OCI-LY1 (cell line): ENCODE results near the gene POLR1G.

Experiments
- H2AFZ ChIP-seq: fragments of 200-600 bp; sonication (generic), shearing (Covaris generic); 2 replicates; pipeline ENCODE4 v1.6.0; 2014; ENCODE audit warnings: antibody characterized with exemption, mild to moderate bottlenecking, low read length
- H3F3A ChIP-seq: fragments of 200-600 bp; sonication (generic), shearing (Covaris generic); 2 replicates; pipeline ENCODE4 v1.6.0; 2014; ENCODE audit warnings: mild to moderate bottlenecking, antibody characterized with exemption, low read length, moderate library complexity; ENCODE audit not compliant: insufficient read depth
- H3K27ac ChIP-seq: fragments of 200-600 bp; sonication (generic); 2 replicates; pipeline ENCODE4 v1.5.1; 2014; ENCODE audit warnings: low read length, mixed run types, mild to moderate bottlenecking, low read depth; ENCODE audit not compliant: poor library complexity, severe bottlenecking
- H3K27me3 ChIP-seq: fragments of 200-600 bp; sonication (generic); 2 replicates; pipeline ENCODE4 v1.6.0; 2014; ENCODE audit warnings: antibody characterized with exemption, mild to moderate bottlenecking, low read length, moderate library complexity; ENCODE audit not compliant: insufficient read depth
- H3K36me3 ChIP-seq: fragments of 200-600 bp; sonication (generic); 2 replicates; pipeline ENCODE4 v1.6.1; 2014; ENCODE audit warnings: mild to moderate bottlenecking, antibody characterized with exemption, low read length, moderate library complexity, mixed read lengths; ENCODE audit not compliant: insufficient read depth
- H3K4me1 ChIP-seq: fragments of 200-600 bp; sonication (generic); 2 replicates; pipeline ENCODE4 v1.5.1; 2014; ENCODE audit warnings: mild to moderate bottlenecking, low read length, moderate library complexity; ENCODE audit not compliant: insufficient read depth, severe bottlenecking
- H3K4me2 ChIP-seq: fragments of 200-600 bp; sonication (generic), shearing (Covaris generic); 2 replicates; pipeline ENCODE4 v1.6.1; 2014; ENCODE audit warnings: low read length
- H3K4me3 ChIP-seq: fragments of 200-600 bp; sonication (generic); 2 replicates; pipeline ENCODE4 v1.5.1; 2014; ENCODE audit warnings: low read length, low read depth, mild to moderate bottlenecking, mixed read lengths; ENCODE audit not compliant: poor library complexity, severe bottlenecking
- H3K79me2 ChIP-seq: fragments of 200-600 bp; shearing (Covaris generic); 2 replicates; pipeline ENCODE4 v1.6.1; 2016; ENCODE audit warnings: mixed run types, low read length, mixed read lengths; ENCODE audit not compliant: insufficient read depth
- H3K9ac ChIP-seq: fragments of 200-600 bp; sonication (generic), shearing (Covaris generic); 2 replicates; pipeline ENCODE4 v1.6.1; 2014; ENCODE audit warnings: mild to moderate bottlenecking, low read length, mixed read lengths
- H3K9me2 ChIP-seq: fragments of 200-600 bp; sonication (generic), shearing (Covaris generic); 2 replicates; pipeline ENCODE4 v1.6.1; 2014; ENCODE audit warnings: low read depth, mild to moderate bottlenecking, low read length, mixed read lengths
- H3K9me3 ChIP-seq: fragments of 200-600 bp; shearing (Covaris generic); 2 replicates; pipeline ENCODE4 v1.6.1; 2014; ENCODE audit warnings: low read length, mixed read lengths
- H4K20me1 ChIP-seq: fragments of 200-600 bp; sonication (generic), shearing (Covaris generic); 2 replicates; pipeline ENCODE4 v1.6.0; 2016; ENCODE audit warnings: mild to moderate bottlenecking, low read length; ENCODE audit not compliant: insufficient read depth
- EZH2 ChIP-seq: fragments of 200-600 bp; sonication (generic), shearing (Covaris generic); IDR thresholded peaks from 2 replicates; pipeline ENCODE4 v1.8.0; 2017; ENCODE audit warnings: borderline replicate concordance, mixed run types, mild to moderate bottlenecking, antibody characterized with exemption, low read length, moderate library complexity, mixed read lengths
- TF ChIP-seq, protein P1 (sequence below): fragments of 200-600 bp; sonication (generic), shearing (Covaris generic); IDR thresholded peaks from 2 replicates; pipeline ENCODE4 v1.5.1; 2017; ENCODE audit warnings: mild to moderate bottlenecking, antibody characterized with exemption, low read length, moderate library complexity, mixed read lengths

POLR1G gene

DNA sequence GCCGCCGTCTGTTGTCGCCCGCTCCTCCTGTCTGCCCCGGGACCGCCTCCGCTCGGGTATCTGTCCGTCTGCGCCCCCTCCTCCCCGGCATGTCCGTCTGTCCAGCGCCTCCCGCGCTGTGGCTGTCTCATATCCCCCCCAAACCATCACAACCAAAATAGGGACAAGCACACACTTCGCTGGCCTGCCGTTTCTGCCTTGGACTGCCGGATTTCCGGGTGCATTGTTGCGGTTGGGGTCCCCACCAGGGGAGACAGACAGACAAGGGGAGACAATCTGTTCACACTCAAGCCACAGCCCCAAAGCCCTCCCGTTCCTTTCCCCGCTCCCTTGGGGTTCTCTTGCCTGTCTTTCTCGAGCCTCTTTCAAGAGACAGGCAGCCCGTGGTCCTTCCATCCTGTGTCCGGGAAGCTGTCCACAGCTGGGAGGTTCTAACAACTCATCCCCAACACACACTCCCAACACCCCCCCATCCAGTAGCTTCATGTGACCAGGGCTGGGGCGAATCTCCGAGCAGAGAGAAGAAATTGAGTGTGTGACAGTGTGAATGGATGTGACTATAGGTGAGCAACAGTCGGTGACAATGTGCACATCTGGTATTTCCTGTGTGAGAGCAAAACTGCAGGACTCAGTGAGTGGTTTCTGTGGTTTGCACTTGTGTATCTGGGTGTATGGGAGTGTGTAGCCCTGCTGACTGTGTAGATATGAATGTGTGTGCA, 44.8 kb downstream of the POLR1G start:
- 0 out of 2 replicates have a peak, but pooled peaks cover under 1% of the 10 kb centered on the region for H3K27me3 ChIP-seq
- no peaks in the 10 kb centered on the region for H3K36me3 ChIP-seq
- H4K20me1 ChIP-seq, result no peaks in the 10 kb centered on the region
- H3K9me3 ChIP-seq, result no peaks in the 10 kb centered on the region
- peaks cover 33% of the 10 kb centered on the region for H3K4me1 ChIP-seq
- no peaks in the 10 kb centered on the region for H3K9me2 ChIP-seq
- H2AFZ ChIP-seq, result peak overlapping the region; percentile 52; the same call in 1 of the 2 replicates
- TF ChIP-seq, protein P1, sequence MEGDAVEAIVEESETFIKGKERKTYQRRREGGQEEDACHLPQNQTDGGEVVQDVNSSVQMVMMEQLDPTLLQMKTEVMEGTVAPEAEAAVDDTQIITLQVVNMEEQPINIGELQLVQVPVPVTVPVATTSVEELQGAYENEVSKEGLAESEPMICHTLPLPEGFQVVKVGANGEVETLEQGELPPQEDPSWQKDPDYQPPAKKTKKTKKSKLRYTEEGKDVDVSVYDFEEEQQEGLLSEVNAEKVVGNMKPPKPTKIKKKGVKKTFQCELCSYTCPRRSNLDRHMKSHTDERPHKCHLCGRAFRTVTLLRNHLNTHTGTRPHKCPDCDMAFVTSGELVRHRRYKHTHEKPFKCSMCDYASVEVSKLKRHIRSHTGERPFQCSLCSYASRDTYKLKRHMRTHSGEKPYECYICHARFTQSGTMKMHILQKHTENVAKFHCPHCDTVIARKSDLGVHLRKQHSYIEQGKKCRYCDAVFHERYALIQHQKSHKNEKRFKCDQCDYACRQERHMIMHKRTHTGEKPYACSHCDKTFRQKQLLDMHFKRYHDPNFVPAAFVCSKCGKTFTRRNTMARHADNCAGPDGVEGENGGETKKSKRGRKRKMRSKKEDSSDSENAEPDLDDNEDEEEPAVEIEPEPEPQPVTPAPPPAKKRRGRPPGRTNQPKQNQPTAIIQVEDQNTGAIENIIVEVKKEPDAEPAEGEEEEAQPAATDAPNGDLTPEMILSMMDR, result no peak
- no peak for TF ChIP-seq EZH2
- peak overlapping the region; percentile 92 for H3K4me2 ChIP-seq
- H3K9ac ChIP-seq, result peak overlapping the region; percentile 57
- peak overlapping the region; percentile 65 for H3K4me3 ChIP-seq
- no peaks in the 10 kb centered on the region; the same call in 1 of the 2 replicates for H3F3A ChIP-seq
- no peak overlapping the region for H3K27ac ChIP-seq
- H3K79me2 ChIP-seq, result no peaks in the 10 kb centered on the region

DNA sequence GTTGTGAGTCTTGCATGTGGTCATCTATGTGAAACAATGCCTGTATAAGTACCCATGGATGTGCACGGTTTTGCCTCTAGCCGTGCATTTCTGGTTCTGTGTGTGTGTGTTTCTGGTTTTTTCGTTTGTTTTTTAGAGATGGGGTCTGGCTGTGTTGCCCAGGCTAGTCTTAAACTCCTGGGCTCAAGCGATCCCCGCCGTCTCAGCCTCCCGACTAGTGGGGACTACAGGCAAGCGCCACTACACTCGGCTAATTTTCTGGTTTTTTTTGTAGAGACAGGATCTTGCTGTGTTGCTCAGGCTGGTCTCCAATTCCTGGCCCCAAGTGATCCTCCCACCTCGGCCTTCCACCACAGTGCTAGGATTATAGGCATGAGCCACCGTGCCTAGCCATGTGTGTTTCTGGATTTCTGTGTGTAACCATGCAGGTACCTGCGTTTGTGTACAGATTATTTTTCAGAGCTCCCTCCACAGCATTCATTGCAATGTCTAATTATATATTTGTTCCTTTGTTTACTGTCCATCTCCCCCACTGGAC, 45.5 kb downstream of the POLR1G start:
- H3K27ac ChIP-seq, result no peak overlapping the region
- peak overlapping the region; percentile 92 for H3K4me2 ChIP-seq
- no peak overlapping the region for H2AFZ ChIP-seq
- H3K4me3 ChIP-seq, result no peak overlapping the region
- H4K20me1 ChIP-seq, result no peaks in the 10 kb centered on the region
- TF ChIP-seq, protein P1, result no peak
- no peak for TF ChIP-seq EZH2
- H3K9ac ChIP-seq, result no peak overlapping the region
- no peaks in the 10 kb centered on the region; the same call in 1 of the 2 replicates for H3F3A ChIP-seq
- no peaks in the 10 kb centered on the region for H3K9me2 ChIP-seq
- no peaks in the 10 kb centered on the region for H3K36me3 ChIP-seq
- peaks cover 35% of the 10 kb centered on the region for H3K4me1 ChIP-seq
- H3K79me2 ChIP-seq, result no peaks in the 10 kb centered on the region
- H3K27me3 ChIP-seq, result 0 out of 2 replicates have a peak, but pooled peaks cover 3% of the 10 kb centered on the region
- H3K9me3 ChIP-seq, result no peaks in the 10 kb centered on the region

DNA sequence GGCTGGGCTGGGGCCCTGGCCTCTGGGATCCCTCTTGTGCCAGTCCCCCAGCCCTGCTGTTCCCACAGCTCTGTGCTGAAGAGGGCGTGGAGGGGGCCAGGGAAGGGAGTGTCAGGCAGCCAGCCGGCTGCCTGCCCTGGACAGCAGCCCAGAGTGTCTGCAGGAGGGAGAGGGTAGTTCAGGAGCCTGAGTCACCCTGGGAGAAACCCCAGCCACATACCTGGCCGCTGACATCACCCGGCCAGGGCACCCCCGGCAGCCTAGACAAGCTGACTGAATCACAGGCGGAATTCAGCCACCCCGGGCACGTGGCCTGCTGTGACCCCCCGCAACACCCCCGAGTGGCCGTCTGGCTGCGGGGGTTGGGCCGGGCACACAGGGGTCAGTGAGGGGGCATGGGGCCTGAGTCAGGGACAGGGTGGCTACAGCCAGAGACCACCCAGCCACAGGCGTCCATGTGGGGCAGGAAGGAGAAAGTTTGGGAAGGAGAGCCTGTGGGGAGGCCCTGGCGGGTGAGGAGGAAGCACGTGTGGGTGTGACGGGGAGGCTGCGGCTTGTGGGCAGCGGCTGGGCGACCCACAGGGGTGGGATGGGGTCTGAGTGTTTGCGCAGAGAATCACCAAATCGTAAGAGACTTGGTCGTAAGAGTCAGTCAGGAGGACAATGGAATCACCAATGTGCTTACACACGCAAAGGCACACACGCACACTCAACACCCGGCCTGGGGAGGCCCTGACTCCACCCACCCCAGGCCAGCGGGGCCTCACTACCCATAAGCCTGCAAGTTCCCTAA, 49.5 kb downstream of the POLR1G start:
- Histone ChIP-seq H3K9ac (no peak overlapping the region), H3F3A (no peaks in the 10 kb centered on the region; the same call in 1 of the 2 replicates), H3K4me1 (peaks cover 20% of the 10 kb centered on the region), H3K4me3 (no peak overlapping the region), H3K27ac (no peak overlapping the region), H2AFZ (no peak overlapping the region), H3K79me2 (no peaks in the 10 kb centered on the region), H3K9me2 (no peaks in the 10 kb centered on the region), H4K20me1 (no peaks in the 10 kb centered on the region), H3K4me2 (no peak overlapping the region), H3K36me3 (no peaks in the 10 kb centered on the region), H3K27me3 (0 out of 2 replicates have a peak, but pooled peaks cover 3% of the 10 kb centered on the region), H3K9me3 (no peaks in the 10 kb centered on the region)
- no peak for TF ChIP-seq EZH2
- TF ChIP-seq, protein P1, result no peak
